ENCODE results near the gene ST3GAL3. TPM values are rescaled to one million over a fixed set of nuclear protein-coding genes. Genes with fewer than 3 reads are reported as not detected.

Gene ST3GAL3
- polyA plus RNA-seq, 1 donor (not counting 4 experiments of a cell fraction or from before 2014, with no cell fraction given): 10.0 TPM

DNA sequence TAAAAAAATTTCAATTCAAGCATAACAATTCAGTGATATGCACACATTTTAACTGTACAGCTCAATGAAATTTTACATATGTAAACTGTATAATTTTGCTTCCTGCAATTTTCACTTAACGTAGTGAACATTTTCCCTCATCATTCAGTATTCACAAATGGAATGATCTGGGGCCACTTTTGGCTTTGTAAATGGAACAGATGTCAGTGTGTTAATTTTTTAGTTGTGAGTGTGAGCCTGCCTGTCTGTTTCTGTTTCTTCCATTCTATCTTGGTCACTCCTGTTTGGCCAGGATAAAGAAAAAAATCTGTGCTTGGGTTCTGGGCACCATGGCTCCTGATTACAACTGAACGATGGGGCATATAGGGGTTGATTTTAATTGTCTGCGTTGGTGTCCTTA lies 20.5 kb upstream of the ST3GAL3 start:
- DNase-seq (ENCODE audit: low read depth, low spot score) (no peak), FAIRE-seq (no peak)
- TF ChIP-seq EZH2 (IDR thresholded peaks at IDR 0.05; ENCODE audit: low read length): no peak
- TF ChIP-seq, protein P1, sequence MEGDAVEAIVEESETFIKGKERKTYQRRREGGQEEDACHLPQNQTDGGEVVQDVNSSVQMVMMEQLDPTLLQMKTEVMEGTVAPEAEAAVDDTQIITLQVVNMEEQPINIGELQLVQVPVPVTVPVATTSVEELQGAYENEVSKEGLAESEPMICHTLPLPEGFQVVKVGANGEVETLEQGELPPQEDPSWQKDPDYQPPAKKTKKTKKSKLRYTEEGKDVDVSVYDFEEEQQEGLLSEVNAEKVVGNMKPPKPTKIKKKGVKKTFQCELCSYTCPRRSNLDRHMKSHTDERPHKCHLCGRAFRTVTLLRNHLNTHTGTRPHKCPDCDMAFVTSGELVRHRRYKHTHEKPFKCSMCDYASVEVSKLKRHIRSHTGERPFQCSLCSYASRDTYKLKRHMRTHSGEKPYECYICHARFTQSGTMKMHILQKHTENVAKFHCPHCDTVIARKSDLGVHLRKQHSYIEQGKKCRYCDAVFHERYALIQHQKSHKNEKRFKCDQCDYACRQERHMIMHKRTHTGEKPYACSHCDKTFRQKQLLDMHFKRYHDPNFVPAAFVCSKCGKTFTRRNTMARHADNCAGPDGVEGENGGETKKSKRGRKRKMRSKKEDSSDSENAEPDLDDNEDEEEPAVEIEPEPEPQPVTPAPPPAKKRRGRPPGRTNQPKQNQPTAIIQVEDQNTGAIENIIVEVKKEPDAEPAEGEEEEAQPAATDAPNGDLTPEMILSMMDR (optimal IDR thresholded peaks at IDR 0.05 in 1 of 3, IDR thresholded peaks at IDR 0.05 in 1 of 3, conservative IDR thresholded peaks at IDR 0.05 in 1 of 3; ENCODE audit: extremely low read depth in 1 of 3, insufficient read depth in 2 of 3, low read length in 3 of 3): no peak
- Histone ChIP-seq H3K36me3 (ENCODE audit: control insufficient read depth in 2 of 2, extremely low read depth in 1 of 2, insufficient read depth in 2 of 2, low read length in 2 of 2) (peaks cover 55 to 68% of the 10 kb centered on the region in 2 experiments), H3K4me3 (ENCODE audit: control insufficient read depth in 2 of 3, extremely low read depth in 1 of 3, insufficient read depth in 2 of 3, low read depth in 1 of 3, low read length in 3 of 3) (no peak overlapping the region), H3K9ac (ENCODE audit: control insufficient read depth, extremely low read depth, insufficient read depth, low read length) (no peak overlapping the region), H3K9me1 (ENCODE audit: control insufficient read depth, extremely low read depth, insufficient read depth, low read length) (peaks cover 2% of the 10 kb centered on the region), H4K20me1 (ENCODE audit: control insufficient read depth, extremely low read depth, insufficient read depth, low read length) (peaks cover 5% of the 10 kb centered on the region), H3K9me3 (ENCODE audit: control insufficient read depth, low read depth, low read length) (no peaks in the 10 kb centered on the region), H3K79me2 (ENCODE audit: control insufficient read depth, insufficient read depth, low read length) (no peaks in the 10 kb centered on the region), H3K27ac (ENCODE audit: control insufficient read depth, insufficient read depth, low read length) (no peak overlapping the region), H3K4me2 (ENCODE audit: control insufficient read depth, extremely low read depth, insufficient read depth, low read depth, low read length) (no peak overlapping the region), H3K4me1 (ENCODE audit: control insufficient read depth, extremely low read depth, insufficient read depth, low read length) (peaks cover 4% of the 10 kb centered on the region), H3K27me3 (ENCODE audit: control insufficient read depth, extremely low read depth, insufficient read depth, low read length) (no peaks in the 10 kb centered on the region), H2AFZ (ENCODE audit: control insufficient read depth, low read length) (no peak overlapping the region)
- dilution Hi-C loops (cut with MboI; ENCODE audit: extremely low pct_ligation_motif_present, low sequenced_read_pairs): no loop called here

DNA sequence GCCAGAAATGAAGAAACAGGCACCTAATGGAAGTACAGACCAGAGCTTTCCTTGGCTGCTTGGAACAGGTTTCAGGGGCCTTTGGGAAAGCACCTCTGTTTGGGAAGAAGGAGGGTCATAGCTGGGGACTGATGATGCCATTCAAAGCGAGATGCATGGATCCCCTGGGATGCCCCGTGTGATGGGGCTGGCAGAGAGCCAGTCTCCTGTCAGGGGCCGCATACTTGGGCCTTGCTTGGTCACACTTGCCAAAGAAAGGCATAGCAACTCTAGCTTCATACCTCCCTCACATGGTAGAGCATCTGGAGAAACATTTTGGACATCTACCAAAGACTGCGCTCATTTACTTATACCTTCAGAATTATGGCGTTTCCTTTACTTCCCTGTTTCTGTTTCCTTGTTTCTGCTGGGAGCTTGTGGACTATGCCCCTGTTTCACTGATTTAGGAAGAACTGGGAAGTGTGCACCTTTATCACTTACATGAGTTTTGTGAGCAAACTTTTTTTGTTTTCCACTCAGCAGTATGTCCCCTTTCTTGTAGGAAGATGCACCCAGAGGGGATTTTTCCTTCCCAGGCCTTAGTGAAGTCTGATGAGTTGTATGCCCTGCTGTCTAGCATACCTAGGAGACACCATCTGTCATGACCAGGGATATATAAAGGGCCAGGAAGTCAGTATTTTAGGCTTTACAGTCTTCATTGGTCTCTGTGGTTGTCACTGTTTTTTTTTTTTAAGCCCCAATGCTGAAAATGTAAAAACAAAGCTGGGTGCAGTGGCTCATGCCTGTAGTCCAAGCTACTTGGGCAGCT lies 19.8 kb upstream of the ST3GAL3 start:
- no peak for FAIRE-seq
- TF ChIP-seq, protein P1 (optimal IDR thresholded peaks at IDR 0.05 in 1 of 3, IDR thresholded peaks at IDR 0.05 in 1 of 3, conservative IDR thresholded peaks at IDR 0.05 in 1 of 3; ENCODE audit: extremely low read depth in 1 of 3, insufficient read depth in 2 of 3, low read length in 3 of 3): no peak
- no peak for TF ChIP-seq EZH2 (IDR thresholded peaks at IDR 0.05; ENCODE audit: low read length)
- DNase-seq (ENCODE audit: low read depth, low spot score): no peak
- H3K9me3 ChIP-seq (ENCODE audit: control insufficient read depth, low read depth, low read length): no peaks in the 10 kb centered on the region
- H3K9ac ChIP-seq (ENCODE audit: control insufficient read depth, extremely low read depth, insufficient read depth, low read length): no peak overlapping the region
- no peaks in the 10 kb centered on the region for H3K9me1 ChIP-seq (ENCODE audit: control insufficient read depth, extremely low read depth, insufficient read depth, low read length)
- dilution Hi-C loops (cut with MboI; ENCODE audit: extremely low pct_ligation_motif_present, low sequenced_read_pairs): no loop called here
- no peaks in the 10 kb centered on the region for H3K79me2 ChIP-seq (ENCODE audit: control insufficient read depth, insufficient read depth, low read length)
- no peak overlapping the region for H3K4me2 ChIP-seq (ENCODE audit: control insufficient read depth, extremely low read depth, insufficient read depth, low read depth, low read length)
- H2AFZ ChIP-seq (ENCODE audit: control insufficient read depth, low read length): no peak overlapping the region
- H3K4me3 ChIP-seq (ENCODE audit: control insufficient read depth in 2 of 3, extremely low read depth in 1 of 3, insufficient read depth in 2 of 3, low read depth in 1 of 3, low read length in 3 of 3): no peak overlapping the region
- H3K27me3 ChIP-seq (ENCODE audit: control insufficient read depth, extremely low read depth, insufficient read depth, low read length): no peaks in the 10 kb centered on the region
- peaks cover 57 to 69% of the 10 kb centered on the region in 2 experiments for H3K36me3 ChIP-seq (ENCODE audit: control insufficient read depth in 2 of 2, extremely low read depth in 1 of 2, insufficient read depth in 2 of 2, low read length in 2 of 2)
- H3K27ac ChIP-seq (ENCODE audit: control insufficient read depth, insufficient read depth, low read length): no peak overlapping the region
- peaks cover 4% of the 10 kb centered on the region for H3K4me1 ChIP-seq (ENCODE audit: control insufficient read depth, extremely low read depth, insufficient read depth, low read length)
- H4K20me1 ChIP-seq (ENCODE audit: control insufficient read depth, extremely low read depth, insufficient read depth, low read length): peaks cover 2% of the 10 kb centered on the region

Measured in keratinocyte (primary cell).